Neural cell (in vitro differentiated cells): ENCODE results near the gene FCRL3.

Experiments used
- CTCF ChIP-seq: fragments of 450-650 bp; IDR thresholded peaks from 2 replicates; pipeline ENCODE4 v1.5.1; 2014; ENCODE audit warnings: antibody characterized with exemption, mild to moderate bottlenecking, moderate library complexity; ENCODE audit not compliant: poor library complexity, severe bottlenecking
- EP300 ChIP-seq: fragments of 450-650 bp; conservative IDR thresholded peaks from 2 replicates; pipeline ENCODE4 v1.6.1; 2014; ENCODE audit warnings: antibody characterized with exemption, mild to moderate bottlenecking, moderate library complexity; ENCODE audit not compliant: poor library complexity, severe bottlenecking

GRCh38 chr1:157653494-157653873 lies 47.1 kb downstream of the FCRL3 start:
- TF ChIP-seq EP300 (no peak), CTCF (no peak)
